K562 (cell line): ENCODE data around the gene RFWD3. TPM values are rescaled to one million over a fixed set of nuclear protein-coding genes. Genes with fewer than 3 reads are reported as not detected.

ENCODE experiments used
- DDX20 ChIP-seq: fragments of 450-650 bp; IDR thresholded peaks from 2 replicates; pipeline ENCODE4 v1.6.1; 2016; ENCODE audit warnings: missing genetic modification characterization, low read depth, mild to moderate bottlenecking, missing compliant biosample characterization, moderate library complexity
- E2F4 ChIP-seq: sonication (generic); formaldehyde crosslinking; IDR thresholded peaks from 2 replicates; pipeline ENCODE4 v1.8.0; 2022; ENCODE audit warnings: mild to moderate bottlenecking, low read depth, missing genetic modification reagents
- E2F5 ChIP-seq: sonication (generic); formaldehyde crosslinking; IDR thresholded peaks from 2 replicates; pipeline ENCODE4 v1.8.0; 2022; ENCODE audit warnings: mild to moderate bottlenecking, missing genetic modification reagents
- E2F6 ChIP-seq, 2 experiments: IDR thresholded peaks; 2 replicates each; pipeline ENCODE4 v1.6.1; 2011; ENCODE audit warnings: borderline replicate concordance in 1 of 2, control low read depth in 1 of 2, low read depth in 1 of 2, low read length in 1 of 2, mild to moderate bottlenecking in 1 of 2, mixed read lengths in 1 of 2, moderate library complexity in 1 of 2; ENCODE audit not compliant: insufficient read depth in 1 of 2, insufficient read length in 1 of 2, poor library complexity in 1 of 2, severe bottlenecking in 1 of 2; ENCODE audit errors: extremely low read depth in 1 of 2
- FOXA1 ChIP-seq: fragments of 450-650 bp; IDR thresholded peaks from 2 replicates; pipeline ENCODE4 v1.6.1; 2016; ENCODE audit warnings: mild to moderate bottlenecking, borderline replicate concordance
- HDAC2 ChIP-seq: fragments of 450-650 bp; IDR thresholded peaks from 2 replicates; pipeline ENCODE4 v1.6.1; 2016; ENCODE audit warnings: mild to moderate bottlenecking
- HNRNPL ChIP-seq: fragments of 200-400 bp; formaldehyde crosslinking; IDR thresholded peaks from 2 replicates; pipeline ENCODE4 v1.6.1; 2017; ENCODE audit warnings: low read depth, mild to moderate bottlenecking, low read length
- HNRNPLL ChIP-seq: fragments of 200-400 bp; formaldehyde crosslinking; IDR thresholded peaks from 2 replicates; pipeline ENCODE4 v1.6.1; 2017; ENCODE audit warnings: low read length, low read depth, mild to moderate bottlenecking; ENCODE audit not compliant: poor library complexity, severe bottlenecking
- MEF2A ChIP-seq: IDR thresholded peaks from 2 replicates; pipeline ENCODE4 v1.6.1; 2011; ENCODE audit warnings: low read depth, mild to moderate bottlenecking, low read length, moderate library complexity; ENCODE audit not compliant: control insufficient read depth
- MXD1 ChIP-seq: fragments of 250-450 bp; sonication (Bioruptor Pico); IDR thresholded peaks from 2 replicates; pipeline ENCODE4 v1.8.0; 2021; ENCODE audit warnings: borderline replicate concordance, mild to moderate bottlenecking, moderate library complexity; ENCODE audit not compliant: poor library complexity, severe bottlenecking
- PCBP2 ChIP-seq: fragments of 200-400 bp; formaldehyde crosslinking; IDR thresholded peaks from 2 replicates; pipeline ENCODE4 v1.6.1; 2018; ENCODE audit warnings: low read length, low read depth, mild to moderate bottlenecking, moderate library complexity; ENCODE audit not compliant: poor library complexity, severe bottlenecking
- TEAD1 ChIP-seq, 2 experiments: fragments of 450-650 bp in 1 of 2; sonication (generic) in 1 of 2; formaldehyde crosslinking; IDR thresholded peaks; 2 replicates each; pipeline versions ENCODE4 v1.4.0 to v1.8.0; 2020 to 2022; ENCODE audit warnings: mild to moderate bottlenecking in 2 of 2, missing genetic modification reagents in 1 of 2
- USF2 ChIP-seq: sonication (generic); formaldehyde crosslinking; IDR thresholded peaks from 2 replicates; pipeline ENCODE4 v1.5.0; 2020; ENCODE audit warnings: missing genetic modification reagents
- XRCC3 ChIP-seq: fragments of 450-650 bp; IDR thresholded peaks from 2 replicates; pipeline ENCODE4 v1.6.1; 2017; ENCODE audit warnings: mild to moderate bottlenecking, moderate library complexity
- ZBTB33 ChIP-seq: sonication (generic); formaldehyde crosslinking; IDR thresholded peaks from 2 replicates; pipeline ENCODE4 v1.8.1; 2023; ENCODE audit warnings: mild to moderate bottlenecking, missing genetic modification reagents
- ZNF224 ChIP-seq: sonication (generic); formaldehyde crosslinking; IDR thresholded peaks from 2 replicates; pipeline ENCODE4 v1.8.0; 2022; ENCODE audit warnings: mild to moderate bottlenecking, missing genetic modification reagents
- ZNF444 ChIP-seq: fragments of 250-450 bp; sonication (Bioruptor Pico); IDR thresholded peaks from 2 replicates; pipeline ENCODE4 v1.4.0; 2020; ENCODE audit warnings: mild to moderate bottlenecking, moderate library complexity
- ZNF561 ChIP-seq: fragments of 450-650 bp; formaldehyde crosslinking; conservative IDR thresholded peaks from 2 replicates; pipeline ENCODE4 v1.4.0; 2020; ENCODE audit warnings: mild to moderate bottlenecking, moderate library complexity
- polyA plus RNA-seq, 8 experiments: library from polyadenylated mRNA; depleted of rRNA in 4 of 8; stranded (reverse) in 5 of 8; unstranded in 3 of 8; fragments of >200 nt; fragmentation: Nextera tagmentation in 2 of 8; fragmentation: Illumina TruSeq in 1 of 8; extraction: Ambion mirVana in 2 of 8; extraction: Trizol in 1 of 8; gene quantifications; 2 replicates each; pipeline versions ENCODE4 v1.2.1 to v1.2.3, GENCODE V29; 2011 to 2014; ENCODE audit warnings: inconsistent platforms in 1 of 8, missing spikeins in 1 of 8
- total RNA-seq, 7 experiments: library from RNA; depleted of rRNA in 6 of 7; stranded (reverse); fragments of >200 nt in 6 of 7; fragmentation: Illumina TruSeq in 2 of 7; extraction: Trizol in 2 of 7; gene quantifications; 2 replicates each; pipeline versions ENCODE4 v1.2.1 to v1.2.3, GENCODE V29; 2011 to 2021; ENCODE audit warnings: low replicate concordance in 1 of 7

Gene RFWD3
- total and polyA plus RNA-seq, 9 of the 15 experiments (the other 6 are each of a cell fraction or from before 2014, with no cell fraction given): 20.8 to 121 (median 79.0) TPM

GRCh38 chr16:74606521-74607309 lies 60.0 kb downstream of the RFWD3 start, which contains the start of gene GLG1 (continued):
- TF ChIP-seq ZBTB33 (CRISPR knock-in tag) (peak; percentile 45; the same call in 1 of the 2 replicates), ZNF224 (CRISPR knock-in tag) (no peak), ZNF561 (CRISPR knock-in tag) (no peak), PCBP2 (no peak), HNRNPLL (peak; percentile 53), E2F4 (0 out of 2 replicates have a peak, but pooled peaks have one; percentile 29), DDX20 (tag) (no peak), FOXA1 (no peak), E2F5 (no peak), TEAD1 (CRISPR knock-in tag; IDR thresholded peaks at IDR 0.05) (peak in 1 of 2 experiments; percentile 55; a peak in 1 of 4 replicates), MXD1 (CRISPR knock-in tag) (no peak), HNRNPL (no peak), MEF2A (no peak), E2F6 (IDR thresholded peaks at IDR 0.05; ENCODE audit: borderline replicate concordance in 1 of 2, extremely low read depth in 1 of 2, insufficient read depth in 1 of 2, insufficient read length in 1 of 2, low read depth in 1 of 2, low read length in 1 of 2, poor library complexity in 1 of 2, severe bottlenecking in 1 of 2) (peak; percentile 41 to 70), HDAC2 (no peak), XRCC3 (no peak), USF2 (CRISPR knock-in tag) (no peak), ZNF444 (CRISPR knock-in tag) (no peak)
